ENCODE results near the gene COL5A1. TPM values are rescaled to one million over a fixed set of nuclear protein-coding genes. Genes with fewer than 3 reads are reported as not detected.

Gene COL5A1
- total RNA-seq, 1 experiment from 2014 or later: 5.4 TPM

- DNase-seq (ENCODE audit: low read depth): no peak
Observed at GRCh38 chr9:134625361-134626068, 16.1 kb upstream of the COL5A1 start.

- no peak for DNase-seq (ENCODE audit: low read depth)
Observed at GRCh38 chr9:134626069-134626423, 15.6 kb upstream of the COL5A1 start.

- DNase-seq (ENCODE audit: low read depth): peak; percentile 32
Observed at GRCh38 chr9:134626571-134627416, 14.8 kb upstream of the COL5A1 start.

- DNase-seq (ENCODE audit: low read depth): no peak
Observed at GRCh38 chr9:134627417-134628353, 13.9 kb upstream of the COL5A1 start.

GRCh38 chr9:134628354-134628736 lies 13.3 kb upstream of the COL5A1 start:
- DNase-seq (ENCODE audit: low read depth): no peak

GRCh38 chr9:134629061-134629585 lies 12.5 kb upstream of the COL5A1 start:
- no peak for DNase-seq (ENCODE audit: low read depth)

DNA sequence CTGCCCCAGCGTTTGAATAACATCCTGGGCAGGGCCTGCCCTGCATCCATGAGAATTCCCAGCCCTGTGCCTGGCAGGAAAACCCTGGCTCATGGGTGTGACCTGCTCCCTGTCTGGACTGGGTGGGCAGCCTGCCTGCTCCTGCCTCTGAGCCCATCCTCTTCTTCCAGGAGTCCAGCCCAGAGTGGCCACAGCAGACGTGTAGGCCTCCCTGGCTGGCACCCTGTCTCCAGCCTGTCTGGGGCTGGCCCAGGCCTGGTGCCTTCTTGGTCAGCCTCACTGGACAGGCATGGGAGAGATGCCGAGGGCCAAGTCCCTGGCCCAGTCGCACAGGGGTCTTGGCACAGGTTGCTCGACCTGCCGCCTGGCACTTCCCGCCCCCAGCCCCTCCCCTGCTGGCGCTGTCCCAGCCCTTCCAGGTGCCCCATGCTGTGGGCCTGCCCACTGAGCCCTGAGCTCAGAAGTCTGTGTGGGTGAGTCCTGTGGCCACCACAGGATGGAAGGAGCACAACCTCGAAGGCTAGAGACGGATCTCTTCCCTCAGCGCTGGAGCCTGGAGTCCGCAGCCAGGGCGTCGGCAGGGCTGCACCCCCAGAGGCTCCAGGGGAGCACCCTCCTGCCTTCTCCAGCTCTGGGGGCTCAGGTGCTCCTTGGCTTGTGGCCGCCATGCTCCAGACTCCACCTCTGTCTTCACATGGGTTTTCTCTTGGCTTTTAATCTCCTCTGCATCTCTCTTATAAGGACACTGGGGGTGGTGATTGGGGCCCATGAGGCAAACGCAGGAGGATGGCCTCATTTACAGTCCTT lies 11.8 kb upstream of the COL5A1 start:
- no peak for DNase-seq (ENCODE audit: low read depth)

- DNase-seq (ENCODE audit: low read depth): no peak
Observed at GRCh38 chr9:134630393-134630790, 11.2 kb upstream of the COL5A1 start.

DNA sequence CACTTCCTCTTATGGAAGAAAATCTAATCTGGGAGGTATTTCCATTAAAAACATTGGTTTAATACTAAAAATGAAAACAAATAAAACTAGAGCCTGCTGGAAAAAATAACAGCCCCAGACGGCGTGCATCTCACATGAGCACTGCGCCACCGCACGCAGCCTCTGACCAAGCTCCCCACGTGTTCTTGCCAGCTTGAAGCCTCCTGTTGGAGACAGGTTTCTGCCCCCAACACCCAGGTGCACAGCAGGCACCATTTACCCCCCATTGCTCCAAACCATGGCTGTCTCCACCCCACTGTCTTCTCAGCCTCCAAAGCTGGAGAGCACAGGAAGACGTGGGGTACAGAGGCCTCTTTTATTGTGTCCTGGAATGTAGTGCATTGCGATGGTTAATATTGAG lies 10.7 kb upstream of the COL5A1 start:
- DNase-seq (ENCODE audit: low read depth): no peak

- no peak for DNase-seq (ENCODE audit: low read depth)
Observed at GRCh38 chr9:134631881-134632280, 9.7 kb upstream of the COL5A1 start.

- DNase-seq (ENCODE audit: low read depth): no peak
Observed at GRCh38 chr9:134632329-134632728, 9.3 kb upstream of the COL5A1 start.

GRCh38 chr9:134633362-134634142 lies 8.1 kb upstream of the COL5A1 start:
- DNase-seq (ENCODE audit: low read depth): no peak

GRCh38 chr9:134634176-134634575 lies 7.4 kb upstream of the COL5A1 start:
- no peak for DNase-seq (ENCODE audit: low read depth)

DNA sequence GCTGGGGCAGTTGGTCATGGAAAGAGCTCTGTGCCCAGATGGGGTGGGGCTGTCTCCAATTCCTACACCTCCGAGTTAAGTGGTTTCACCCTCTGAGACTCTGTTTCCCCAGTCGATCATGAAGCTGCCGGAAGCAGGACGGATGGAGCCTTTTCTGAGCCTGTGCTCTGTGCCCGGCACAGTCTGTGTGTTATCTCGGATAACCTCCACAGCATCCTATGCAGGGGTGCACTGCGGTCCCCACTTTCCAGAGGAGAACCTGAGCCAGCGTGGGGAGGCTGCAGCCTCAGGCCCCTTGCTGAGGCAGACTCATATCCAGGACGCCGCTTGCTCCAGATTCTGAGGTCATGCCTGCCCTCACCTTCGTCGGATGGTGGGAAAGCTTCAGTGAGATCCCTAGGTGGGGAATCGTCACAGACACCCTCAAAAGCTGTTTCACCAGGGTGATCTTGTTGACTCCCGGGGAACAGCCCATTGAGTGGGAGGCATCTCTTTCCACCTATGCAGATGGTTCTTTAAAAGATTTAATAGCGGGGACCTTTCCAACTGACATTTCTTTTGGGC lies 6.9 kb upstream of the COL5A1 start:
- DNase-seq (ENCODE audit: low read depth): no peak

DNA sequence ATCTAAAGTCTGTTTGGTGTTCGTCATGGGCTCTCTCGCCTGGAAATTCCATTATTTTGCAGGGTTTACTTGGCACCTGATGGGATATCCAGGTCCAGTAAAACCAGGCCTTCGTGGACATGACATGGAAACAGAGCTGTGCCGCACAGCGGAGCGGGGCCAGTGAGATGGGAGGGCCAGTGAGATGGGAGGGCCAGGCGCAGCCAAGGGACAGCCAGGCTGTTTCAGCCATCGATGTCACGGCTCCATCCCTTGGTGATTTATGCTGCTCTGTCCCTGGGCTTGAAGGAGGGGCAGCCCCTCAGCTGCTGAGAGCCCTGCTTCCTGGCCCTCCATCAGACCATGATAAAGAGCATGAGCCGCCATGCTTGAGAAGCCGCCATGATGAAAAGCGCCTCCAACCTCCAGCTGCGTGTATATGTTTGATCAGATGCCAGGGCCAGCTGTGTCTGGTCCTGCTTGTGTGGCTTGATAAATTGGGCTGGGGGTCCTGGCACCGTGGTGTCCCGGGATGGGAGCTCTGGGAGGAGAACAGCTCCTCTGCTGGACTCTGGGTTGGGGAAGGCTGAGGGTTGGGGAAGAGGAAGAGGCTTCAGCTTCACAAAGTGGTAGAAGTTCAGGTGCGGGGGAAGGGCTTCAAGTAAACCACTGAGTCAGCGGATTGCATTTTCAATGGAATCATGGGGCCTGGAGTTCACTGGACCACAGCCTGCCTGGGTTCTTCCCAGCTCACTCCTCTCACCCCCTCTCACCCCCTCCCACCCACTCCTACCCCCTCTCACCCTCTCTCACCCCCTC lies 6.1 kb upstream of the COL5A1 start:
- DNase-seq (ENCODE audit: low read depth): no peak

- DNase-seq (ENCODE audit: low read depth): no peak
Observed at GRCh38 chr9:134636149-134636507, 5.5 kb upstream of the COL5A1 start.

DNA sequence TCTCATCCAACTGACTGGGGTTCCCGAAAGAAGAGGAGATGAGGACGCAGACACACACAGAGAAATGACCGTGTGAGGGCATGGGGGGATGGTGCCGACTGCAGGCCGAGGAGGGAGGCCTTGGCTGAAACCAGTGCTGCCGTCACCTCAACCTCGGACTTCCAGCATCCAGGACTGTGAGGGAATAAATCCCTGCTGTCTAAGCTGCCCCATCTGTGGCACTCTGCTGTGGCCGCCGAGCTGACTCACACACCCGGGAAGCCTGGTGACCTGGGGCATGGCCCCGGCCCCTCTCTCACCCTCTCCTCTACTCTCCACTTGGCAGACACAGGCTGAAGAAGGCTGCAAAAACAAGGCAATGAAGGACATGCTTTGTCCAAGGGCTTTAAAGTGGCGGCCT lies 4.4 kb upstream of the COL5A1 start:
- peak; percentile 47 for DNase-seq (ENCODE audit: low read depth)

DNA sequence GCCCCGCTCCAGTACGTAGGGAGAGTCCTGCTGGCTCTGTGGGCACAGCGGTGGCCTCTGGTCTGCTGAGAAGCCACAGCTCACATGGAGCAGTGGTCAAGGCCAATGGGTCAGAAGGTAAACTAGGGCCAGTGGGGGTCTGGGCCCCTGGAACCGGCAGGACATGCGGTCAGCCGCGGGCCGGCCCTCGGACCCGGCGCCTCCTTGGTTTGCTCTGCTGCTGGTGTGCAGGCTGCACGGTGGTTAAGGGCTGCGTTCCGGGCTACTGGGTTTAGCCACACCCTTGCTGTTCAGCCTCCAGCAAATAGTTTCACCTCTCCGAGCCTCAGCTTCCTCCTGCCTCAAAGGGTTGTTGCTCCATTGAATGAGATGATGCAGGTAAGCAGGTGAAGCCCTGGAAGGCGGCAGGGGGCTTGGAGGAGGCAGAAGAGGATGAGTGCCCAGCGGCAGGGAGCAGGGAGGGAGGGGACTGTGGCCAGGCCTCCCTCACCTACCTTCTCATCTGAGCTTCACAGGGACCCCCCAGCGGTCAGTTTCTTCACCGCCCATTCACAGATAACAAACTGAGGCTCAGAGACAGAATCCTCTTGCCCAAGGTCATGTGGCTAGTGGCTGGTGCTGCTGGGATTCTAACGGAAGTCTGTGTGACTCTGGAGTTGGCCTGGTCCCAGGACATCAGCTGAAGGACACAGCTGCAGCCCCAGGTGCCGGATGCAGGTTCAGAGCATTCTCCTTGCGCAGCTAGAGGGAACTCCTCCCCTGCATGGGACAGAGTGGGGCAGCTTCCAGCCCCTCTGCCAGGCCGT lies 3.7 kb upstream of the COL5A1 start:
- DNase-seq (ENCODE audit: low read depth): no peak

Data from HT1080 (cell line).